Amniotic epithelial cell (primary cell): Measurements from ENCODE around the gene MAP4K1.
"Not testable (repeated sequence)": the region's sequence is repeated elsewhere in the genome, so short reads cannot be mapped to it uniquely, and the experiment has no call there.

Experiments
- DNase-seq: peaks from one replicate; pipeline ENCODE4 v3.0.0-alpha.2; 2010; ENCODE audit warnings: low read depth

Gene MAP4K1

GRCh38 chr19:38650911-38651584 lies 33.3 kb upstream of the MAP4K1 start:
- DNase-seq, result peak; percentile 66

- DNase-seq, result no peak
These were observed 32.5 kb upstream of the MAP4K1 start for GRCh38 chr19:38650172-38650775.

- DNase-seq, result no peak
These were observed 31.8 kb upstream of the MAP4K1 start for GRCh38 chr19:38649305-38650171.

GRCh38 chr19:38648769-38649304 lies 31.1 kb upstream of the MAP4K1 start:
- DNase-seq, result no peak

GRCh38 chr19:38647966-38648768 lies 30.4 kb upstream of the MAP4K1 start:
- DNase-seq, result no peak

GRCh38 chr19:38647368-38647965 lies 29.7 kb upstream of the MAP4K1 start, which contains the start of gene ACTN4:
Gene ACTN4 (plus strand): TSS chr19:38647649. CDS start chr19:38647746, 97 bp downstream.
- peak; percentile 89 for DNase-seq

GRCh38 chr19:38644719-38645118 lies 27.0 kb upstream of the MAP4K1 start:
- no peak for DNase-seq

GRCh38 chr19:38642176-38642575 lies 24.4 kb upstream of the MAP4K1 start:
- DNase-seq, result no peak

- DNase-seq, result no peak
These were observed 22.6 kb upstream of the MAP4K1 start for GRCh38 chr19:38640368-38640767.

- DNase-seq, result no peak
These were observed 21.9 kb upstream of the MAP4K1 start for GRCh38 chr19:38639679-38640078.

GRCh38 chr19:38638461-38638860 lies 20.7 kb upstream of the MAP4K1 start:
- DNase-seq, result no peak

GRCh38 chr19:38635483-38636399 lies 18.0 kb upstream of the MAP4K1 start:
- no peak for DNase-seq

- DNase-seq, result peak; percentile 49
These were observed 17.2 kb upstream of the MAP4K1 start for GRCh38 chr19:38634757-38635482.

- no peak for DNase-seq
These were observed 14.9 kb upstream of the MAP4K1 start for GRCh38 chr19:38632476-38633213.

- peak; percentile 45 for DNase-seq
These were observed 14.2 kb upstream of the MAP4K1 start for GRCh38 chr19:38631811-38632475.

- DNase-seq, result not testable (repeated sequence)
These were observed 13.5 kb upstream of the MAP4K1 start for GRCh38 chr19:38631301-38631700.

GRCh38 chr19:38629568-38629967 lies 11.8 kb upstream of the MAP4K1 start:
- no peak for DNase-seq

- no peak for DNase-seq
These were observed 8.6 kb upstream of the MAP4K1 start for GRCh38 chr19:38626401-38626800.
